ENCODE data around the gene SETD4.

Gene SETD4

GRCh38 chr21:36008505-36008904 lies 51.8 kb downstream of the SETD4 start:
- no peak for DNase-seq (ENCODE audit: low read depth in 2 of 2)

DNA sequence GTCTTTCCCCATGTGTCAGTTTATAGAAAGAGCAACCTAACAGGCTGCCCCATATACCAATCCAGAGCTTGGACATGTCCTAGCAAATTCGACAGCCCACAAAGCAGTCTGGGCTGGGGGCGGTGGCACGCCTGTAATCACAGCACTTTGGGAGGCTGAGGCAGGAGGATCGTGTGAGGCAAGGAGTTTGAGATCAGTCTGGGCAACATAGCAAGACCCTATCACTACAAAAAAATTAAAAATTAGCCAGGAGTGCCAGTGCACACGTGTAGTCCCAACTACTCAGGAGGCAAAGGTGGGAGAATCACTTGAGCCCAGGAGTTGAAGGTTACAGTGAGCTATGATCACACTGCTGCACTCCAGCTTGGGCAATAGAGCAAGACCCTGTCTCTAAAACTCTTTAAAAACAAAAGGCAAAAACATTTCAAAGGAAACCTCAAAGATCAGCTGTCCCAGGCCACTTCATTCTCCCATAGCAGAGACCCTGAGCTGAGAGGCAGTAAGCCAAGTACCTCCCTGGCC lies 54.4 kb downstream of the SETD4 start:
- DNase-seq (ENCODE audit: low read depth in 2 of 2): no peak

- no peak for DNase-seq (ENCODE audit: low read depth in 2 of 2)
Observed at GRCh38 chr21:36005018-36005417, 55.3 kb downstream of the SETD4 start.

DNA sequence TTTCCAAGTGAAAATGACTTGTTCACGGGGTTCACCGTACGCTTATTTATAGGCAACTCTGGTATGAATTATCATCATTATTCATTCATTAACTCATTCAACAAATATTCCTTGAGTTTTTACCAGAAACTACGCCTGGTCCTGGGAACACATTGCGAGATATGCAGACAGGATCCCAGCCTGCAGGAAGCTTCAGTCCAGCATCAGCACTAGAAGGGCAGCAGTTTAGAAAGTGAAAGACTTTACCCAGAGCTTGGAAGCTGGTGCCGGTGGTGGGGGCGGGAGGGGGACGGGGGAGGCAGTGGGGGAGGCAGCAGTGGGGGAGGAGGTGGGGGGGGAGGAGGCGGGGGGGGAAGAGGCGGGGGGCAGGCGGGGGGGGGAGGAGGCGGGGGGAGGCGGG lies 55.9 kb downstream of the SETD4 start:
- no peak for DNase-seq (ENCODE audit: low read depth in 2 of 2)

DNA sequence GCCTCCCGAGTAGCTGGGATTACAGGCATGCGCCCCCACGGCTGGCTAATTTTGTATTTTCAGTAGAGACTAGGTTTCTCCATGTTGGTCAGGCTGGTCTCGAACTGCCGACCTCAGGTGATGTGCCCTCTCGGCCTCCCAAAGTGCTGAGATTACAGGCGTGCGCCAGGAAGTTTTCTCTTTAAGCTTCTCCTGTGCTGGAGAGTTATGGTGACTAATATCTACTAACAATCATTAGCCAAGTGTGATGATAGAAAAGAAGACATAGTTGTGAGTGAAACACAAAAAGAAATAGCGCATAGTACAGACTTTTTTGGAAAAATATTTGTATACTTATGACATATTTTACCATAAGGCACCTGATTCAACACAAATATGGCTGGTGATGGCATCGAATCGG lies 56.5 kb downstream of the SETD4 start:
- DNase-seq (ENCODE audit: low read depth in 2 of 2): no peak

- DNase-seq (ENCODE audit: low read depth in 2 of 2): no peak
Observed at GRCh38 chr21:35996217-35996616, 64.1 kb downstream of the SETD4 start.

DNA sequence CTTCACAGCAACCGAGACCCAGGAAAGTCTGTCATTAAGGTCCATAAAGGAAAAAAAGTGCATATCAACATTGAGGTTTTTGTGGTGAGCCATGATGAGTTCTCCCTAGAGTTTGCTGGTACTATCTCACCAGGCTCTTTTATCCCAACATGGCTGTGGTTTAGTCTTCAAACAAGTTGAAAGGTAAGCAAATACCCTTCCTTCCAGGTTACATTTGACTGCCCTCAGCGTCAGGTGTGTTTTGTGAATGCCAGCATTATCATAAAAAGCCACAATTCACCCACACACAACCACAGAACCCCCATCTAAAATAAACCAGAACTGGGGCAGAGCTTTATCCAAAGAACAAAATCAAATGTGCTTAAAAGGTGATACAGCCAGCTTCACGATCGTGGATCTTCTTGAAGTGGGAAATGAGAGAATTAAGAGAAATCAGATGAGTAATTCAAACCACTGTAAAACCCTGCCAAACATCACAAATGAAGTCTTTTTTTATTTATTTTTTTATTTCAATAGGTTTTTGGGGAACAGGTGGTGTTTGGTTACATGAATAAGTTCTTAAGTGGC lies 64.7 kb downstream of the SETD4 start:
- peak in 1 of 2 donors; percentile 2 for DNase-seq (ENCODE audit: low read depth in 2 of 2)

GRCh38 chr21:35994613-35995012 lies 65.7 kb downstream of the SETD4 start:
- DNase-seq (ENCODE audit: low read depth in 2 of 2): no peak

- DNase-seq (ENCODE audit: low read depth in 2 of 2): no peak
Observed at GRCh38 chr21:35993875-35994490, 66.3 kb downstream of the SETD4 start.

GRCh38 chr21:35991131-35991530 lies 69.2 kb downstream of the SETD4 start:
- DNase-seq (ENCODE audit: low read depth in 2 of 2): no peak

- no peak for DNase-seq (ENCODE audit: low read depth in 2 of 2)
Observed at GRCh38 chr21:35990609-35991008, 69.7 kb downstream of the SETD4 start.

- DNase-seq (ENCODE audit: low read depth in 2 of 2): no peak
Observed at GRCh38 chr21:35989138-35989735, 71.1 kb downstream of the SETD4 start.

DNA sequence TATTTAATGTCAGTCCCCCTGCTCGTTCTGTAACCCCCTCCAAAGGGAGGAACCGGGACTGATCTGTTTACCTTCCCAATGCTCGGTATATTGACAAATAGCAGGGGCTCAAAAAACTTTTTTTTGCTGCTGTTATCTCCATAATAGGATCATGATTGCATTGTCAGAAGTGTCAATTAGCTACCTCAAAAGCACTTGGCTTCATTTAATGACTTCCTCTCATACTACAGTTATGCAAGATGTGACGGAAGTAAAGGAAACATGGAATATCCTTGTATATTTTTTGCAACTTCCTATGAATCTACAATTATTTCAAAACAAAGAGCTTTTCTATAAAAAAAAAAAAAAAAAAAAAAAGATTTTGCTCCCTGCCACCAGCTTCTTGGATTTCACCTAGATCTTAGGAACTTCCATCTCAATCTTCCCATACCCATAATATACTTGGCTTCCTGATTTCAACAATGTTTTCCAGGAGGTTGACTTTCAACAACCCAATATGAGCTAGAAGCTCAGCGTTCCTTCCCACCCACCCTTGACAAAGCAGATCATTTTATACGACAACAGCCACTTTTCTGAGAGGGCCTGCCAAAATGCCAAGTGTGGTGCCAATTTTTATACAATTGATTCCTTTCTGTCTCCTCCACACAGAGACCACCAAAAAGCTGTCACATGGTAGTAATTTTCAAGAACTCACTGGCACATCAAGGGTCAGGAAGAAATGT lies 71.7 kb downstream of the SETD4 start:
- no peak for DNase-seq (ENCODE audit: low read depth in 2 of 2)

DNA sequence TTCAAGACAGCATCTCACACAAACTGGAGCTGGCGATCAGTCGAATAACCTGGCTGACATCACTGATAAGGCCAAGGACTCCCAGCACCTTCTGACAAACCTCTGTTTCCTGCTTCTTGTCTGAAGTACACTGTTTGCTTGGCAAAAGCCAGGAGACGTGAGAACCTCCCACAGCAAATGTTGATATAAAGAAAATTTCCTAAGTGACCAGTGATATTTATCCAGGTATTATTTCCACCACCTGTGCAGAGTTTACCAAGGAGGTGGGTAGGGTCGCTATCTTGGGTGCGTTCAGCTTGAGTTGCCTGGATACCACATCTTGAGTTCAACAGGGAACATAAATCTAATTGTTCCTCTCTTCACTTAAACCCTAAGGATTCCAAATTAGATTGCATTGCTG lies 72.9 kb downstream of the SETD4 start:
- DNase-seq (ENCODE audit: low read depth in 2 of 2): no peak

DNA sequence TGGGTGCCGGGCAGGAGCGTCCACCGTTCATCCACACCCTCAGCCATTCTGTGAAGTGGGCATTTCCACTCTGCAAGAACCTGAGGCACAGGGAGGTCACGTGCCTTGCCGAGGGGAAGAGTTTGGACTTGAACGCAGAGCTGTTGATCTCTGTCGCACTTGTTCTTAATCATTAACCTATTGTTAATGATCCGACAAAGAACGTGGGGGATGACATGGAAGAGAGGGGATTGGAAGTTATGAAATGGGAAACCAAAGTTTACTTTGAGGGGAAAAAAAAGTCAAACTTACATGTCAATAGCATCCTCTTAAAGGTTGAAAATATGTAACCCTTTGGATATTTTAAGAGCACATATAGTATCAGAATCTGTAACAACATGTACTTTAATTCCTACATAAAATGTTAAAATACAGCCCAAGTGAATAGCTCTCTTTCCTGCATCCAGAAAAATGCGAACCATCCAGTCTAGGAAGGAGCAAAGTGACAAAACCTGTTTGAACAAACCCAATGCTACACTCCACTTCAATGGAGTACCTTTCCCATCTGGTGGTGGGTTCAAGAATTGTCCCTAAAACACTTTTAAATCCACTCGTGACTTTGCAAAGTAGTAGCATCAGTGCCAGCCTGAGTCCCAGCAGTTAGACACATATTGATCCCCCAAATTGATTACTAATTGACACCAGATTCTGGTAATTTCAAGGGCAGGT lies 75.5 kb downstream of the SETD4 start:
- DNase-seq (ENCODE audit: low read depth in 2 of 2): no peak
